GM23338 (cell line): ENCODE measurements around the gene WWP2.

ENCODE experiments used
- EZH2phosphoT487 ChIP-seq: fragments of 200-600 bp; sonication (generic); IDR thresholded peaks from one replicate; pipeline ENCODE4 v1.8.1; 2018; ENCODE audit warnings: antibody characterized with exemption; ENCODE audit not compliant: unreplicated experiment
- NANOG ChIP-seq: IDR thresholded peaks from 2 replicates; pipeline ENCODE4 v1.6.1; 2016; ENCODE audit warnings: antibody characterized with exemption, borderline replicate concordance
- TF ChIP-seq, protein P1 (sequence below), 2 experiments: fragments of 200-600 bp in 1 of 2; sonication (generic) in 1 of 2; conservative IDR thresholded peaks; 2 replicates each; pipeline versions ENCODE4 v1.5.1 to v1.6.1; 2016 to 2017; ENCODE audit warnings: antibody characterized with exemption in 2 of 2, low read depth in 2 of 2, mild to moderate bottlenecking in 2 of 2, moderate library complexity in 1 of 2

DNA sequence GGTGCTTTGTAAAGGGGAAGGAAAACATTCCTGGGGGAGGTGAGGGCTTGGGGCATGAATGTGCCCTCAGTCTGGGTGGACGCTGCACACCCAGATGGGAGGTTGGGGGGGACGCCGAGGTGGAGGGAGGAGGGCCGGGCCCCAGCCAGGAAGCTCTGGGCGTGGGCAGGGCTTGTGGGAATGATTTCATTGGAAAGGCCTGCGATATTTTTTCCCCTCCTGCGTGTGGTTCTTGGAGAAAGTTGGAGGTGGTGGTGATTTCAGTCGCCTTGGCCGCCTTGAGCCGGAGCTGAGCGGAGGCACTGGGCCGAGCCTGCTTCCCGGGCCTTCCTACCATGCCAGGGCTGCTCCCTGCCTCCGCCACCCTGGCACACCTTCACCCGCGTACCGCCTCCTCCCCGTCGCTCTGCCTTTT is 162.7 kb downstream of the WWP2 start:
- TF ChIP-seq NANOG (no peak), EZH2phosphoT487 (no peak)
- TF ChIP-seq, protein P1, sequence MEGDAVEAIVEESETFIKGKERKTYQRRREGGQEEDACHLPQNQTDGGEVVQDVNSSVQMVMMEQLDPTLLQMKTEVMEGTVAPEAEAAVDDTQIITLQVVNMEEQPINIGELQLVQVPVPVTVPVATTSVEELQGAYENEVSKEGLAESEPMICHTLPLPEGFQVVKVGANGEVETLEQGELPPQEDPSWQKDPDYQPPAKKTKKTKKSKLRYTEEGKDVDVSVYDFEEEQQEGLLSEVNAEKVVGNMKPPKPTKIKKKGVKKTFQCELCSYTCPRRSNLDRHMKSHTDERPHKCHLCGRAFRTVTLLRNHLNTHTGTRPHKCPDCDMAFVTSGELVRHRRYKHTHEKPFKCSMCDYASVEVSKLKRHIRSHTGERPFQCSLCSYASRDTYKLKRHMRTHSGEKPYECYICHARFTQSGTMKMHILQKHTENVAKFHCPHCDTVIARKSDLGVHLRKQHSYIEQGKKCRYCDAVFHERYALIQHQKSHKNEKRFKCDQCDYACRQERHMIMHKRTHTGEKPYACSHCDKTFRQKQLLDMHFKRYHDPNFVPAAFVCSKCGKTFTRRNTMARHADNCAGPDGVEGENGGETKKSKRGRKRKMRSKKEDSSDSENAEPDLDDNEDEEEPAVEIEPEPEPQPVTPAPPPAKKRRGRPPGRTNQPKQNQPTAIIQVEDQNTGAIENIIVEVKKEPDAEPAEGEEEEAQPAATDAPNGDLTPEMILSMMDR (conservative IDR thresholded peaks at IDR 0.05; ENCODE audit: low read depth in 2 of 2) = no peak
